PC-9 (cell line): ENCODE measurements around the gene VEZT. TPM values are rescaled to one million over a fixed set of nuclear protein-coding genes. Genes with fewer than 3 reads are reported as not detected.

Source experiments
- BruUV-seq: library from RNA; stranded (reverse); fragments of 400-500 nt; replicated peaks from 2 replicates; lab custom pipeline; 2021; lab: Mats Ljungman, UMichigan
- CTCF ChIA-PET: fragments of 300-600 bp; sonication (Branson Sonifier 250); formaldehyde crosslinking; loops from one replicate; lab custom pipeline; 2022; ENCODE audit warnings: antibody characterized with exemption; lab: Charles Lee
- POLR2A ChIA-PET: fragments of 300-600 bp; sonication (Branson Sonifier 250); formaldehyde crosslinking; loops from one replicate; lab custom pipeline; 2022; ENCODE audit warnings: antibody characterized with exemption; ENCODE audit not compliant: unreplicated experiment; lab: Charles Lee
- DNase-seq, 2 experiments: peaks; one replicate each; pipeline versions ENCODE4 v3.0.0 to v3.0.0-alpha.2; 2015 to 2022; ENCODE audit warnings: mixed read lengths in 1 of 2
- H2AFZ ChIP-seq: fragments of 200-600 bp; sonication (generic); 2 replicates; pipeline ENCODE4 v1.8.1; 2017; ENCODE audit warnings: antibody characterized with exemption
- H3F3A ChIP-seq: fragments of 200-600 bp; sonication (generic); 2 replicates; pipeline ENCODE4 v1.8.1; 2017; ENCODE audit warnings: antibody characterized with exemption, mild to moderate bottlenecking, low read depth; ENCODE audit not compliant: insufficient read depth
- H3K27ac ChIP-seq: fragments of 200-600 bp; sonication (generic); 2 replicates; pipeline ENCODE4 v1.6.1; 2016; ENCODE audit warnings: mixed run types
- H3K27me3 ChIP-seq: fragments of 200-600 bp; sonication (generic); 2 replicates; pipeline ENCODE4 v1.6.1; 2016; ENCODE audit warnings: low read depth, mixed run types; ENCODE audit not compliant: insufficient read depth
- H3K36me3 ChIP-seq: fragments of 200-600 bp; sonication (generic); 2 replicates; pipeline ENCODE4 v1.6.1; 2016; ENCODE audit warnings: low read depth, mixed run types
- H3K4me1 ChIP-seq: fragments of 200-600 bp; sonication (generic); replicated peaks from 2 replicates; pipeline ENCODE4 v1.6.1; 2016; ENCODE audit warnings: mixed run types; ENCODE audit not compliant: insufficient read depth
- H3K4me2 ChIP-seq: fragments of 200-600 bp; sonication (generic); 2 replicates; pipeline ENCODE4 v1.6.1; 2017; ENCODE audit warnings: mixed run types
- H3K4me3 ChIP-seq: fragments of 200-600 bp; sonication (generic); 2 replicates; pipeline ENCODE4 v1.6.1; 2016; ENCODE audit warnings: mixed run types
- H3K79me2 ChIP-seq: fragments of 200-600 bp; sonication (generic); 2 replicates; pipeline ENCODE4 v1.6.1; 2017; ENCODE audit warnings: low read depth, mixed run types
- H3K9me2 ChIP-seq: fragments of 200-600 bp; sonication (generic); 2 replicates; pipeline ENCODE4 v1.8.1; 2017; ENCODE audit warnings: mild to moderate bottlenecking; ENCODE audit not compliant: insufficient read depth
- H3K9me3 ChIP-seq: fragments of 200-600 bp; sonication (generic); 2 replicates; pipeline ENCODE4 v1.8.1; 2016; ENCODE audit warnings: low read depth; ENCODE audit not compliant: insufficient read depth
- H4K20me1 ChIP-seq: fragments of 200-600 bp; sonication (generic); 2 replicates; pipeline ENCODE4 v1.8.1; 2017; ENCODE audit not compliant: insufficient read depth
- EZH2 ChIP-seq: fragments of 200-600 bp; sonication (generic); IDR thresholded peaks from 2 replicates; pipeline ENCODE4 v1.8.0; 2017; ENCODE audit warnings: antibody characterized with exemption, low read depth
- intact Hi-C: fragments of 100-400 bp; cut with micrococcal nuclease; formaldehyde crosslinking; loops from one replicate; pipeline ENCODE4 v1.10.0; 2022; ENCODE audit not compliant: unreplicated experiment
- total RNA-seq: library from RNA; stranded (reverse); gene quantifications from 2 replicates; pipeline ENCODE4 v1.2.3, GENCODE V29; 2021
- TF ChIP-seq, protein P1 (sequence below): fragments of 200-600 bp; sonication (generic); conservative IDR thresholded peaks from 2 replicates; pipeline ENCODE4 v1.6.1; 2017; ENCODE audit warnings: mixed run types, antibody characterized with exemption, mild to moderate bottlenecking, moderate library complexity

VEZT gene
- total RNA-seq, 1 experiment from 2014 or later = 46.8 TPM

DNA sequence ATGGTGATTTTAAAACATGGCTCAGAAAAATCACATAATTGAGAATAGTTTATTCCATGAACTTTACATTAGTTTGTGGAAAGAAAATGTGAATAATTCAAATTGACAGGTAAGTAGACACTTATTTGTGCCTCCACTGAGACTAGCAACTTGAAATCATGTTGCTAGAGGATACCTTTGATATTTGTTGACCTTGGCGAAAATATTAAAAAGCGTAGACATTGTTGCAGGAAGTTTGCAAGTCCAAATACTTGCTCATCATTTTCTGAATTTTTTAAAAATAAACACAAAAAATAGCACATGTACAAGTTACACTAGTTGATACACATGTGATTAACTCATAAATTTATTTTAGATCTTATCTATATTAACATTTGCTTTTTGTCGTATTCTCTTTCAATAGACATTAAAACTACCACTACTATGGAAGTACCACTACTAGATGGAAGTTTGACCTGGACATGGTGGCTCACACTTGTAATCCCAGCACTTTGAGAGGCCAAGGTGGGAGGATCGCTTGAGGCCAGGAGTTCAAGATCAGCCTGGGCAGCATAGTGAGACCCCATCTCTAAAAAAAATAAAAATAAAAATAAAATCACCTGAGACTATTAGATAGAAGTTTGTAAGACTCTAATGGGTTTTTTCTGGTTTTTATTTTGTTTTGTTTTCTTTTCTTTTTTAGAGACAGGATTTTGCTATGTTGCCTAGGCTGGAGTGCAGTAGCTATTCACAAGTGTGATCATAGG, 24.3 kb downstream of the VEZT start:
- Histone ChIP-seq H3K9me2 (no peaks in the 10 kb centered on the region), H3K9me3 (no peaks in the 10 kb centered on the region), H4K20me1 (peaks cover 26% of the 10 kb centered on the region), H3K27ac (no peak overlapping the region), H2AFZ (no peak overlapping the region), H3K4me2 (no peak overlapping the region), H3K79me2 (peaks cover 83% of the 10 kb centered on the region), H3F3A (peaks cover 7% of the 10 kb centered on the region; the same call in 1 of the 2 replicates), H3K27me3 (no peaks in the 10 kb centered on the region), H3K4me1 (no peaks in the 10 kb centered on the region), H3K4me3 (no peak overlapping the region), H3K36me3 (peaks cover 5% of the 10 kb centered on the region; the same call in 1 of the 2 replicates)
- no peak for DNase-seq
- intact Hi-C loops = no loop called here
- no TSS peak for BruUV-seq
- ChIA-PET POLR2A (no interaction called here), CTCF (no interaction called here)
- TF ChIP-seq, protein P1, sequence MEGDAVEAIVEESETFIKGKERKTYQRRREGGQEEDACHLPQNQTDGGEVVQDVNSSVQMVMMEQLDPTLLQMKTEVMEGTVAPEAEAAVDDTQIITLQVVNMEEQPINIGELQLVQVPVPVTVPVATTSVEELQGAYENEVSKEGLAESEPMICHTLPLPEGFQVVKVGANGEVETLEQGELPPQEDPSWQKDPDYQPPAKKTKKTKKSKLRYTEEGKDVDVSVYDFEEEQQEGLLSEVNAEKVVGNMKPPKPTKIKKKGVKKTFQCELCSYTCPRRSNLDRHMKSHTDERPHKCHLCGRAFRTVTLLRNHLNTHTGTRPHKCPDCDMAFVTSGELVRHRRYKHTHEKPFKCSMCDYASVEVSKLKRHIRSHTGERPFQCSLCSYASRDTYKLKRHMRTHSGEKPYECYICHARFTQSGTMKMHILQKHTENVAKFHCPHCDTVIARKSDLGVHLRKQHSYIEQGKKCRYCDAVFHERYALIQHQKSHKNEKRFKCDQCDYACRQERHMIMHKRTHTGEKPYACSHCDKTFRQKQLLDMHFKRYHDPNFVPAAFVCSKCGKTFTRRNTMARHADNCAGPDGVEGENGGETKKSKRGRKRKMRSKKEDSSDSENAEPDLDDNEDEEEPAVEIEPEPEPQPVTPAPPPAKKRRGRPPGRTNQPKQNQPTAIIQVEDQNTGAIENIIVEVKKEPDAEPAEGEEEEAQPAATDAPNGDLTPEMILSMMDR = no peak
- no peak for TF ChIP-seq EZH2

DNA sequence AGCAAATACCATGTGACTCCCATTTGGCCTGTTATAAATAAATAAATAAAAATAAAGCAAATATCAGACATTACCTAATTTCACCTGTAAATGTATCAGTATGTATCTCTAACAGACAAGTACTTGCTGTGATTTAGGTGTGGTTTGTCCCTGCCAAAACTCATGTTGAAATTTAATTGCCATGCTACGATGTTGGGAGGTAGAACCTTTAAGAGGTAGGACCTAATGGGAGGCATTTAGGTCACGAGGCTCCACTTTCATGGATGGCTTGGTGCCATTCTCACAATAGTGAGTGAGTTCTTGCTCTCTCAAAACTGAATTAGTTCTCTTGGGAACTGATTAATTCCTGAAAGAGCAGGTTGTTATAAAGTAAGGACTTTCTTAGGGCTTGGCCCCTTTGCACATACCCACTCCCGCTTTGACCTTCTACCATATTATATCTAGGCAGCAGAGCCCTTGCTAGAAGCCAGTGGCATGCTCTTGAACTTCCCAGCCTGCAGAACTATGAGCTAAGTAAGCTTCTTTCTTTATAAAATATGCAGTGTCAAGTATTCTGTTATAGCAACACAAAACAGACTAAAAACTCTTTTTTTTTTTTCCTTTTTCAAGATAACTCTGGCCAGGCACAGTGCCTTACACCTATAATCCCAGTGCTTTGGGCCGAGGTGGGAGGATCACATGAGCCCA, 26.0 kb downstream of the VEZT start:
- ChIA-PET POLR2A (interaction anchor here (0.6 kb wide), 1 partner anchor 21 kb away, joined by 15 read pairs; no protein-coding TSS in a partner anchor), CTCF (interaction anchor here (0.6 kb wide), 1 partner anchor 26 kb away, joined by 4 read pairs; the partner anchor contains the start of genes FGD6 and VEZT)
- H3K4me1 ChIP-seq = no peaks in the 10 kb centered on the region
- no peaks in the 10 kb centered on the region for H3K27me3 ChIP-seq
- no peak for DNase-seq
- peaks cover 7% of the 10 kb centered on the region; the same call in 1 of the 2 replicates for H3F3A ChIP-seq
- no peak overlapping the region for H2AFZ ChIP-seq
- H3K36me3 ChIP-seq = peaks cover 5% of the 10 kb centered on the region; the same call in 1 of the 2 replicates
- peaks cover 17% of the 10 kb centered on the region for H4K20me1 ChIP-seq
- peaks cover 76% of the 10 kb centered on the region for H3K79me2 ChIP-seq
- H3K4me2 ChIP-seq = no peak overlapping the region
- intact Hi-C loops = no loop called here
- no TSS peak for BruUV-seq
- H3K9me3 ChIP-seq = no peaks in the 10 kb centered on the region
- no peak overlapping the region for H3K27ac ChIP-seq
- no peak for TF ChIP-seq EZH2
- TF ChIP-seq, protein P1 = no peak
- no peak overlapping the region for H3K4me3 ChIP-seq
- H3K9me2 ChIP-seq = no peaks in the 10 kb centered on the region

DNA sequence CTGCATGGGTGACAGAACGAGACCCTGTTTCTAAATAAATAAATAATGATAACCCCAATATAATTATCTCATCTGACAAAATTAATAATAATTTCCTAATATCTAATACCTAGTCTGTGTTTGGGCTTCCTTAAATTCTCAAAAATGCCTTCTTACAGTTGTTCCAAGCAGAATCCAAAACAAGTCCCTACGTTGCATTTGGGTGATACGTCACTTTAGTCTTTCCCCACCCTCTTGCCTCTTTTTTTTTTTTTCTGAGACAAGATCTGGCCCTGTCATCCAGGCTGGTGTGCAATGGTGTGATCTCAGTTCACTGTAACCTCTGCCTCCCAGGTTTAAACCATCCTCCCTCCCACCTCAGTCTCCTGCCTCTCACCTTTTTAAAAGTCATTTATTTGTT, 26.7 kb downstream of the VEZT start:
- BruUV-seq = no TSS peak
- H3K79me2 ChIP-seq = peaks cover 76% of the 10 kb centered on the region
- no peak overlapping the region for H2AFZ ChIP-seq
- H3K9me3 ChIP-seq = no peaks in the 10 kb centered on the region
- H3K27me3 ChIP-seq = no peaks in the 10 kb centered on the region
- TF ChIP-seq, protein P1 = no peak
- TF ChIP-seq EZH2 = no peak
- peaks cover 7% of the 10 kb centered on the region; the same call in 1 of the 2 replicates for H3F3A ChIP-seq
- no peaks in the 10 kb centered on the region for H3K9me2 ChIP-seq
- H3K36me3 ChIP-seq = peaks cover 5% of the 10 kb centered on the region; the same call in 1 of the 2 replicates
- no peak overlapping the region for H3K4me3 ChIP-seq
- ChIA-PET CTCF (no interaction called here), POLR2A (no interaction called here)
- intact Hi-C loops = no loop called here
- H4K20me1 ChIP-seq = peaks cover 14% of the 10 kb centered on the region
- DNase-seq = no peak
- H3K4me2 ChIP-seq = no peak overlapping the region
- H3K27ac ChIP-seq = no peak overlapping the region
- H3K4me1 ChIP-seq = no peaks in the 10 kb centered on the region
